HG03025 (cell line): Measurements from ENCODE around the gene DIPK1A.

ENCODE experiments used
- ATAC-seq: cut with Tn5 transposase; IDR thresholded peaks from one replicate; pipeline ENCODE4 v1.9.1; 2021; ENCODE audit warnings: mild to moderate bottlenecking, moderate library complexity; ENCODE audit not compliant: unreplicated experiment, low FRiP score

Gene DIPK1A

DNA sequence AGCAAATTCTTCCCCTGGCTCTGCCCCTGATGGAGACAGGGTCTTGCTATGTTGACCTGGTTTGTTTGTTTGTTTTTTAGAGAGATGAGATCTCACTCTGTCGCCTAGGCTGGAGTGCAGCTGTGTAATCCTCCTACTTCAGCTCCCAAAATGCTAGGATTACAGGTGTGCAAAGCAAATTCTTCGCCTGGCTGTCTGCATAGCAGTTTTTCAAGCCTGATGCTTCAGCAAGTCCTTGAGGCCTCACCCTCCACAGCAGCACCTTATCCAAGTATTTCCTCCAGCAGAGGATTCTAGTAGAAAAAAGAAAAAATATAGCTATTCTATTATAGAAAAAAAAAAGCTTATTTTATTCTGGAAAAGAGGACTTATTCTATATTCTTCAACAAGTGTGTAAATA, 144.5 kb downstream of the DIPK1A start:
- ATAC-seq, result no peak

DNA sequence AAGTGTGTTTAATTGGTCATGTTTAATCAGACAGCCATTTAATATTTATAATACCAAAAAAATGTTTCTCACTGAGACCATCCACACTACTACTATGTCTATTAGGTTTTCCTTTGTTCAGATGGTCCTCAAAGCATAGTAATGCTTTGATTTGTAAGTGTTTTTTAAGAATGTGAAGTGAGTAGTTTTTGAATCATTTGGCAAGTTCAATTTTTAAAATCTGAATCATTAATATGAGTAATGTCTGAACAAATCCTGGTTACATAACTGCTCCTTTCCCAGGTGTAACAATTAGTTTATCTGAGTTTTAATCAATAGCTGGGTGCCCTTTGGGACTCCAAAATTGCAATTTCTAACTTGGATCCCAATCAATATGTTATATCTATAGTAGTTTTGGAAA, 152.9 kb downstream of the DIPK1A start:
- ATAC-seq, result no peak

DNA sequence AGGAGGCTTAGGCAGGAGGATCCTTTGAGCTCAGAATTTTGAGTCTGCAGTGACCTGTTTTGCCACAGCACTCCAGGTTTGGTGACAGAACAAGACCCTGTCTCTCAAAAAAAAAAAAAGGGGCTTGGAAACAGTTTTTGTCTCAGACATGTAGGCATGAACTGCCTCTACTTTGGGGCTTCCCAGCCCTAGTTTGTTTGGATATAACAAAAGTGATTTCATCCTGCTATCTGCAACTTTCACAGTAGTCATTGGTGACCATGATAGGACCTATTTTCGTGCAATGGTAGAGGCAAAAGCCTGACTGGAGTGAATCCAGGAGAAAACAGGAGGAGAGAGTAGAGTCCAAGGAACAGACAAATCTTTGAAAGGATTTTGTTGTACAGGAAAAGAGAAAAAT, 156.0 kb downstream of the DIPK1A start:
- no peak for ATAC-seq

DNA sequence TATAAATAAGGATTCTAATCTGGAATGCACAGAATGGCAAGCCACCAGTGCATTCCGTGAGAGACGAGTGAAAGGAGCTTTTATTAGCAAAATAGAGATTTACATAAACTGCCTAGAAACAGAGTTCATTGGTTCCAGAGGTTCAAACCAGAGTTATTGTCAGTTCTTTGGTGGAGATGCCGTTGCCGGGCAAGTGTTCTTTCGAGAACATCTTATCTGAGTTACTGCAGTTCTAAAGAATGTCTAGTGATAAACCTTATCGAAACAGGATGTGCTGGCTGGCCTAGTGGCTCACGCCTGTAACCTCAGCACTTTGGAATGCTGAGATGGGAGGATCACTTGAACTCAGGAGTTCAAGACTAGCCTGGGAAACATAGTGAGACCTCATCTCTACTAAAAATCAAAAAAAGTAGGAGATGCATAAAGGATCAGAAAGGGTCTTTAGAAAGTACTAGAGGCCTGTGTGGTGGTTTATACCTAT, 156.5 kb downstream of the DIPK1A start:
- ATAC-seq, result no peak

DNA sequence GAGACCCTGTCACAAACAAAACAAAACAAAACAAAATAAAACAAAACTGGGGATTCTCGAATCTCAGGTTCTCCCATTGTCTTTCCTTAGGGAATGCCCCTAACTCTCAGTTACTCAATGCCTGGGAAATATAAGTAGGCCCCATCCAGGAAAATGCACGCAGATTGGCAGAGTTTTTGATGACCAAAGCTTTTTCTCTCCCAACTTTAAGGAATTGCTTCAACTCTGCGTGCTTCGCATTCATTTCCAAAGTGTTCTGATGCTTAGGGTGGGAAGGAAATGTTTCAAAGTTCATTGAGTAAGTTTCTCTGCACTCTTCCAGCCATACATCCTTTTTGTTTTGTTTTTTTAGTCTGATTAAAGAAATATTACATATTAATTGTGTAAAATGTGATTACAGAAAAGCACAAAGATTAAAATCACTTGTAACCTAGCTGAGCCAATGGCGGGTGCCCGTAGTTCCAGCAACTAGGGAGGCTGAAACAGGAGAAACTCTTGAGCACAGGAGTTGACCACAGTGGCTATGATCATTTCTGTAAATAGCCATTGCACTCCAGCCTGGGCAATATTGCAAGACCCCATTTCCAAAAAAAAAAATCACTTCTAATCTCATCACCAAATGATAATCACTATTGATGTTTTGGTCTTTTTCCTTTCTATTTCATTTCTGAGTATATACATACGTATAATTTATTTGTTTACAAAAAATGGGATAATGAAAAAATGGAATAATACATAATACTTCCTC, 157.9 kb downstream of the DIPK1A start:
- ATAC-seq, result no peak

DNA sequence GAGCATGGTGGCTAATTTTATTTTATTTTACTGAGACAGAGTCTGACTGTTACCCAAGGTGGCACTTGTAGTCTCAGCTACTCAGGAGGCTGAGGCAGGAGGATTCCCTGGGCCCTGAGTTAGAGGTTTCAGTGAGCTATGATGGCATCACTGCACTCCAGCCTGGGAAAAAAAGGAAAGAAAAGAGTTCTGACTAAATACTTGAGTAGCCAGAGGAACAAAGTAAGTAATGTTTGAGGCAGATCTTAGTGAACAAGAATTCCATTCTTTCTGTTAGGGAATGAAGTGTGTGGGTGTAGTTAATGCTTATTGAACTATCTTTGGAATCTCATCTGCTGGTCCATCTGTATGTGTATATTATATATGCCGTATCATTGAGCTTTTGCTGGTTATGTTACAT, 163.3 kb downstream of the DIPK1A start:
- ATAC-seq, result no peak

DNA sequence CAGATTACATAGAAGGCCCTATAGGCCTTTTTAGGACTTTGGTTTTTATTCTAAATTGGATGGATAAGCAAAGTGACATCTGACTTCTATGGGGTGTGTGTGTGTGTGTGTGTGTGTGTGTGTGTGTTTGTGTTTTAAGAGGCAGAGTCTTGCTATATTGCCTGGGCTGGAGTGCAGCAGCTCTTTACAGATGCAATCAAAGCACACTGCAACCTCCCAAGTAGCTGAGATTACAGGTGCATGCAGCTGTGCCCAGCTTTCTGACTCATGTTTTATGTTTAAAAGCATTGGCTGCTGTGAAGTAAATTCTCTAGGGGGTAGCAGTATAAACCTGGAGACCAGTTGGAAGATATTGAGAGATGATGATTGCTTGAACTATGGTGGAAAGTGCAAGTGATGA, 164.0 kb downstream of the DIPK1A start:
- ATAC-seq, result no peak

DNA sequence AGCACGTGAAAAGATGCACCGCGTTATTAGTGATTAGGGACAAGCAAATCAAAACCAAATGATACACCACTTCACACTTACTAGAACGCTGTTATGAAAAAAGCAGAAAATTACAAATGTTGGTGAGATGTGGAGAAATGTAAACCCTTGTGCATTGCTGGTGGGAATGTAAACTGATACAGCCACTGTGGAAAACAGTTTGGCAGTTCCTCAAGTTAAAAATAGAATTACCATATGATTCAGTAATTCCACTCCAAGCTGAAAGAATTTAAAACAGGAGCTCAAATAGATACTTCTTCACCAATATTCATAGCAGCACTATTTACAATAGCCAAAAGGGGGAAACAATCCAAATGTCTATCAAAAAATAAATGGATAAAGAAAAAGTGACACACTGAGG, 166.1 kb downstream of the DIPK1A start:
- no peak for ATAC-seq

DNA sequence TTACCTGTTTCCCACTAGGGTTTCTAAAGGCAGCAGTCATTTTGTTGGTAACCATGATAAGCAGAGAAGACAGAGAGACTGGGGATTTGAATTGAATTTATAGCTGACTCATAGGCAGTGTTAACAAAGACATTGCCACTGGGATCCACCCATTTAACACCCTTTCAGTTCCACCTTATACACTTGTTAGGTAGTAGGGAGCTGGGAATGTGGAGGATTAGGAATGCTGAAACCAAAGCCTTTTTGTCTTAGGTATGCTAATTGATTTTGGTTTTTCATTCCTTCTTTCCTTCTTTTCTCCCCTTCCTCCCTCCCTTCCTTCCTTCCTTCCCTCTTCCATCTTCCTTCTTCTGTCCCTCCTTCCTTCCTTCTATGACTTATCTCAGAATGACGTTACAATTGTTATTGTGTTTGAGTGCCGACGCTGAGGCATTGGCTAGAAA, 168.9 kb downstream of the DIPK1A start:
- no peak for ATAC-seq
